ENCODE results near the gene DSCAM.

The DSCAM gene

DNA sequence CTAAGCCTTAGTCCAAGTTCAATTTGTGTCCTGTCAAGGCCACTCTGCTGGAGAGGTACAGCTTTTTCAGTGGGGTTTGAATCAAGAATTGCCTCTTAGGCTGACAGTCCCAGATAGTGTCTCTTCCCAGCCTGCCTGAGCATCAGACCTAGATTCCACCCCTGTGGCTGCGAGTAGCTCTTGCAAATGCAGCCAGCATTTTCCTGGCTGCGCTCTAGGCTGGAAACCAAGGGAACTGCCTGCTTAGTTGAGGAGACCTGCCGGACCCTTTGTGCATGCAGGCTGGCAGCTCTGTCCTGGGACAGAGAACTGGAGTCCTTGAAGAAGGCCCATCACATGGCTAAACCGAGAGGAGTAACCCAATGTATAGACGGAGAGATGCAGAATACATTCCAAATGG is 686.0 kb downstream of the DSCAM start:
- H4K20me1 ChIP-seq (ENCODE audit: insufficient read depth, low read length), result no peaks in the 10 kb centered on the region
- no peaks in the 10 kb centered on the region for H3K9me3 ChIP-seq (ENCODE audit: low read length)
- H2AFZ ChIP-seq (ENCODE audit: low read length), result no peak overlapping the region
- H3K79me2 ChIP-seq (ENCODE audit: insufficient read depth, low read length), result no peaks in the 10 kb centered on the region
- no peaks in the 10 kb centered on the region for H3F3A ChIP-seq (ENCODE audit: insufficient read depth, low read length)
- no peak overlapping the region for H3K27ac ChIP-seq (ENCODE audit: low read depth, low read length, poor library complexity, severe bottlenecking)
- TF ChIP-seq EZH2 (IDR thresholded peaks at IDR 0.05; ENCODE audit: borderline replicate concordance, low read length), result no peak
- H3K4me3 ChIP-seq (ENCODE audit: low read depth, low read length, poor library complexity, severe bottlenecking), result no peak overlapping the region
- H3K4me1 ChIP-seq (ENCODE audit: insufficient read depth, low read length, severe bottlenecking), result no peaks in the 10 kb centered on the region
- no peaks in the 10 kb centered on the region for H3K9me2 ChIP-seq (ENCODE audit: low read depth, low read length)
- H3K9ac ChIP-seq (ENCODE audit: low read length), result no peak overlapping the region
- no peak overlapping the region for H3K4me2 ChIP-seq (ENCODE audit: low read length)
- no peaks in the 10 kb centered on the region for H3K36me3 ChIP-seq (ENCODE audit: insufficient read depth, low read length)
- no peaks in the 10 kb centered on the region for H3K27me3 ChIP-seq (ENCODE audit: insufficient read depth, low read length)

DNA sequence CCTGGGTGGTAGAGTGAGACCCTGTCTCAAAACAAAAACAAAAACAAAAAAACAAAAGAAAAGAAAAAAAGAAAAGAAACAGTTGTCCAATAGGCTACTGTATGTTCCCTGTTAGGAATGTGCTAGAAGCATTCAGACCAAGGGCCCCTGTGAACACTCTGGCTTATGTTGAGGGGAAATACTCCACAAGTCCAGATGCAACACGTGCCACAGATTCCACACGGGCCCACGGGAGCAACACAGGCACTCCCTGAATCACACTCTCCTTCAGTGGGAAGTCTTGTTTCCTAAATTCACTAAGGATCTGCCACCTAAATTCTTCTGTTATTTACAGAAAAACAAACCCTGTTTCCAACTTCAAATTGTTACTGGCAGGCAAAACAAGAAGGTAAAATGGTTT is 688.6 kb downstream of the DSCAM start:
- no peaks in the 10 kb centered on the region for H4K20me1 ChIP-seq (ENCODE audit: insufficient read depth, low read length)

DNA sequence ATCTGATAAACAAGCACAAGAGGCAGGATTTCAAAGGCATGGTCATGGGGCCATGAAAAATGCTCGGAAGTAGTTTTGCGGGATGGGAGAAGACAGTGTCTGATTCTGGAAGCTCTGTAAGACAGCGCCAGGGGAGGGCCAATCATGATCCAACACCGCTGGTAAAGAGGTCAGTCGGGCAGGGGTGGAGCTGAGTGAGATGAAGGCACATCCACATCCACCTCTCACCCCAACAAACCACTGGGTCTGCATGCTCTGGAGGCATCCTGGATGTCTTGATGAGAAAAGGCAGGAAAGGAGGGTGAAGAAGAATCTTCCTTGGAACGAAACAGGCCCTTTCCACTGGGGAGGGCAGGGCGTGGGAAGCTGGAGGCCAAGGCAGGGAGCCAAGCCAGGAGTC is 691.4 kb downstream of the DSCAM start:
- TF ChIP-seq EZH2 (IDR thresholded peaks at IDR 0.05; ENCODE audit: borderline replicate concordance, low read length), result no peak
- TF ChIP-seq, protein P1, sequence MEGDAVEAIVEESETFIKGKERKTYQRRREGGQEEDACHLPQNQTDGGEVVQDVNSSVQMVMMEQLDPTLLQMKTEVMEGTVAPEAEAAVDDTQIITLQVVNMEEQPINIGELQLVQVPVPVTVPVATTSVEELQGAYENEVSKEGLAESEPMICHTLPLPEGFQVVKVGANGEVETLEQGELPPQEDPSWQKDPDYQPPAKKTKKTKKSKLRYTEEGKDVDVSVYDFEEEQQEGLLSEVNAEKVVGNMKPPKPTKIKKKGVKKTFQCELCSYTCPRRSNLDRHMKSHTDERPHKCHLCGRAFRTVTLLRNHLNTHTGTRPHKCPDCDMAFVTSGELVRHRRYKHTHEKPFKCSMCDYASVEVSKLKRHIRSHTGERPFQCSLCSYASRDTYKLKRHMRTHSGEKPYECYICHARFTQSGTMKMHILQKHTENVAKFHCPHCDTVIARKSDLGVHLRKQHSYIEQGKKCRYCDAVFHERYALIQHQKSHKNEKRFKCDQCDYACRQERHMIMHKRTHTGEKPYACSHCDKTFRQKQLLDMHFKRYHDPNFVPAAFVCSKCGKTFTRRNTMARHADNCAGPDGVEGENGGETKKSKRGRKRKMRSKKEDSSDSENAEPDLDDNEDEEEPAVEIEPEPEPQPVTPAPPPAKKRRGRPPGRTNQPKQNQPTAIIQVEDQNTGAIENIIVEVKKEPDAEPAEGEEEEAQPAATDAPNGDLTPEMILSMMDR (IDR thresholded peaks at IDR 0.05; ENCODE audit: low read length), result no peak
- H3K9me2 ChIP-seq (ENCODE audit: low read depth, low read length), result no peaks in the 10 kb centered on the region

More for the DNA sequence above, 688.6 kb downstream of the DSCAM start:
- no peak overlapping the region for H3K9ac ChIP-seq (ENCODE audit: low read length)
- TF ChIP-seq, protein P1 (IDR thresholded peaks at IDR 0.05; ENCODE audit: low read length), result no peak
- TF ChIP-seq EZH2 (IDR thresholded peaks at IDR 0.05; ENCODE audit: borderline replicate concordance, low read length), result no peak
- H3K36me3 ChIP-seq (ENCODE audit: insufficient read depth, low read length), result no peaks in the 10 kb centered on the region
- no peaks in the 10 kb centered on the region for H3K9me3 ChIP-seq (ENCODE audit: low read length)
- H3F3A ChIP-seq (ENCODE audit: insufficient read depth, low read length), result no peaks in the 10 kb centered on the region
- no peaks in the 10 kb centered on the region for H3K79me2 ChIP-seq (ENCODE audit: insufficient read depth, low read length)
- no peak overlapping the region for H3K27ac ChIP-seq (ENCODE audit: low read depth, low read length, poor library complexity, severe bottlenecking)
- no peaks in the 10 kb centered on the region for H3K27me3 ChIP-seq (ENCODE audit: insufficient read depth, low read length)
- no peak overlapping the region for H2AFZ ChIP-seq (ENCODE audit: low read length)
- no peaks in the 10 kb centered on the region for H3K9me2 ChIP-seq (ENCODE audit: low read depth, low read length)
- no peak overlapping the region for H3K4me2 ChIP-seq (ENCODE audit: low read length)
- H3K4me1 ChIP-seq (ENCODE audit: insufficient read depth, low read length, severe bottlenecking), result no peaks in the 10 kb centered on the region
- no peak overlapping the region for H3K4me3 ChIP-seq (ENCODE audit: low read depth, low read length, poor library complexity, severe bottlenecking)

DNA sequence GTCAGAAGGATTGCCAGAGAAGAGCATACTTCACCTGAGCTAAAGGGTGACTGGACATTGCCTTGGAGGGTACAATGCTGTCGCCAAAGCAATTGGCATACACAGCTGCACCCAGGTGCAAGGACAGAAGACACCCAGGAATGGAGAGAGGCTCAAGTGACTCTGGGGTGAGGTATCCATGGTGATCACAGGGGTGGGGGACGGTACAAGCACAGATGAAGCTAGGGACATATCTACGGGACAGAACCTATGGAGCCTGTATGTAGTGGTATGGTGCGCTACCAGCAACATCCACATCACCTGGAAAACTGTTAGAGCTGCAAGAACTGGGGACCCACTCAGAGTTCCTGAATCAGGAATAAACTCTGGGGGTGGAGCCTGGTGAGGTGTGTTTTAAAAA is 693.6 kb downstream of the DSCAM start:
- H3K4me2 ChIP-seq (ENCODE audit: low read length), result no peak overlapping the region
- H3K27me3 ChIP-seq (ENCODE audit: insufficient read depth, low read length), result no peaks in the 10 kb centered on the region
- H3K9me3 ChIP-seq (ENCODE audit: low read length), result no peaks in the 10 kb centered on the region
- H3K36me3 ChIP-seq (ENCODE audit: insufficient read depth, low read length), result no peaks in the 10 kb centered on the region
- TF ChIP-seq EZH2 (IDR thresholded peaks at IDR 0.05; ENCODE audit: borderline replicate concordance, low read length), result no peak
- TF ChIP-seq, protein P1 (IDR thresholded peaks at IDR 0.05; ENCODE audit: low read length), result no peak
- H3K9ac ChIP-seq (ENCODE audit: low read length), result no peak overlapping the region
- H3K4me3 ChIP-seq (ENCODE audit: low read depth, low read length, poor library complexity, severe bottlenecking), result no peak overlapping the region
- no peaks in the 10 kb centered on the region for H4K20me1 ChIP-seq (ENCODE audit: insufficient read depth, low read length)
- H3F3A ChIP-seq (ENCODE audit: insufficient read depth, low read length), result no peaks in the 10 kb centered on the region
- no peaks in the 10 kb centered on the region for H3K9me2 ChIP-seq (ENCODE audit: low read depth, low read length)
- no peaks in the 10 kb centered on the region for H3K4me1 ChIP-seq (ENCODE audit: insufficient read depth, low read length, severe bottlenecking)
- no peak overlapping the region for H2AFZ ChIP-seq (ENCODE audit: low read length)
- no peaks in the 10 kb centered on the region for H3K79me2 ChIP-seq (ENCODE audit: insufficient read depth, low read length)
- no peak overlapping the region for H3K27ac ChIP-seq (ENCODE audit: low read depth, low read length, poor library complexity, severe bottlenecking)

More for the DNA sequence above, 691.4 kb downstream of the DSCAM start:
- Histone ChIP-seq H3K27ac (ENCODE audit: low read depth, low read length, poor library complexity, severe bottlenecking) (no peak overlapping the region), H3K9ac (ENCODE audit: low read length) (no peak overlapping the region), H4K20me1 (ENCODE audit: insufficient read depth, low read length) (no peaks in the 10 kb centered on the region), H3K4me3 (ENCODE audit: low read depth, low read length, poor library complexity, severe bottlenecking) (no peak overlapping the region), H2AFZ (ENCODE audit: low read length) (no peak overlapping the region), H3K27me3 (ENCODE audit: insufficient read depth, low read length) (no peaks in the 10 kb centered on the region), H3K36me3 (ENCODE audit: insufficient read depth, low read length) (no peaks in the 10 kb centered on the region), H3K79me2 (ENCODE audit: insufficient read depth, low read length) (no peaks in the 10 kb centered on the region), H3K4me2 (ENCODE audit: low read length) (no peak overlapping the region), H3K4me1 (ENCODE audit: insufficient read depth, low read length, severe bottlenecking) (no peaks in the 10 kb centered on the region), H3K9me3 (ENCODE audit: low read length) (no peaks in the 10 kb centered on the region), H3F3A (ENCODE audit: insufficient read depth, low read length) (no peaks in the 10 kb centered on the region)

All from OCI-LY1 (cell line).